EH (cell line): ENCODE measurements around the gene LEFTY1.

Experiments used
- DNase-seq: peaks from one replicate; pipeline ENCODE4 v3.0.0-alpha.2; 2015; ENCODE audit warnings: low read depth

Gene LEFTY1

DNA sequence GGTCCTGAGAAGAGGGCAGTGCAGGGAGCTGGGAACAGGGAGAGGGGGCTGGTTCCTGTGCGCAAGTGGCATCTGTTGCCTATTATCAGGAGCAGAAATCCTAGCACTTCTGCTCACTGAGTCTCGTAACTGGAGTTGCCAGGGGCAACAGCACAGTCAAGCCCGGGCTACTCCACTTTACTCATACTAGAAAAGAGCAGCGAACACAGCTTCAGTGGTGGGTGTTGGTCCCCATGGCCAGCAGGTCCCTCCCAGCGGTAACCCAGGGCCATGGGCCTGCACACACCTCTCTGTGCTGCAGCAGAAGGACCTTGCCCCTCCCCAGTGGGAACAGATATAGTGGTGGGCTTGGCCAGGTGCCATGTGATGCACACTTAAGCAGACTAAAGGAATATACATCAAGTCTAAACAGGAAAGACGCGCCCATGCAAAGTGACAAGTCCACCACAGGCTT, 26.6 kb upstream of the LEFTY1 start:
- no peak for DNase-seq

DNA sequence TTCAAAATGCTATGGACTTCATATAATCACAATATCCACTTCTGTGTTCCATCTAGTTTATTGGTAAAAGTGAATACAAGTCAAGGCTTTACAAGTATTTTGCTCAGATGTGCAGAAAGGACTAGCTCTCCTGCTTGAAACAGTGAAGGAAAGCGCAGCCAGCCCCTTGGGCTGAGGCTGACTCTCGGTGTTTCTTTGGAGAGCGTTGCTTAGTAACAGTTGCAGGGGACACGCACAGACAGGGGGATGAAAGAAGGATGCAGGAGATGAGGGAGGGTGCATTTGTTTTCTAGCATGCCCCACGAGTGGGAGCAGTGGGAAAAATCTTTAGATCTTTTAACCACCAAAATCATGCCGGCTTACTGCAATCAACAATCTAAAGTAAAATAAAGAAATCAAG, 26.0 kb upstream of the LEFTY1 start:
- DNase-seq, result no peak

GRCh38 chr1:225914391-225914790, 25.4 kb upstream of the LEFTY1 start:
- DNase-seq, result no peak

- DNase-seq, result peak; percentile 32
Measured at GRCh38 chr1:225911191-225912130, 22.5 kb upstream of the LEFTY1 start.

- no peak for DNase-seq
Measured at GRCh38 chr1:225909477-225909876, 20.5 kb upstream of the LEFTY1 start.

GRCh38 chr1:225908773-225909172, 19.8 kb upstream of the LEFTY1 start:
- no peak for DNase-seq

DNA sequence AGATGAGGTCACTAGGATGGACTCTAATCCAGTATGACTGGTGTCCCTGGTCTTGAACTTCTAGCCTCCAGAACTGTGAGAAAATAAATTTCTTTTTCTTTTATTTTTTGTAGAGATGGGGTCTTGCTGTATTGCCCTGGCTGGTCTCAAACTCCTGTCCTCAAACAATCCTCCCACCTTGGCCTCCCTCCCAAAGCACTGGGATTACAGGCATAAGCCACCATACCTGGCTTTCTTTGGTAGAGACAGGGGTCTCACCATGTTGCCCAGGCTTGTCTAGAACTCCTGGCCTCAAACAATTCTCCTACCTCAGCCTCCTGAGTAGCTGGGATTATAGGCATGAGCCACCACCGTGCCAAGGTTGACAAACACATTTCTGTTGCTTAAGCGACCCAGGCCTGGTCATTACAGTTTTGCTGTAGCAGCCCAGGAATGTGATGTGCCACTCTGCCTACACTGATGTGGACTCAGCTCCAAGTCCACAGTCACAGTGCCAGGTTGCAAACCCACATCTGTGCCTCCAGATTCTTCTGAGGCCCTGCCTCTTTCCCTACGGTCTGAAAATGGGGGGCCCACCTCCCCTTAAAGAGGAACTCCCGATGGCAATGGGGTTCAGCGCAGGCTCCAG, 19.2 kb upstream of the LEFTY1 start:
- no peak for DNase-seq

- DNase-seq, result no peak
Measured at GRCh38 chr1:225907341-225907740, 18.4 kb upstream of the LEFTY1 start.

GRCh38 chr1:225906467-225906866, 17.5 kb upstream of the LEFTY1 start:
- no peak for DNase-seq

- DNase-seq, result no peak
Measured at GRCh38 chr1:225903623-225904022, 14.7 kb upstream of the LEFTY1 start.

DNA sequence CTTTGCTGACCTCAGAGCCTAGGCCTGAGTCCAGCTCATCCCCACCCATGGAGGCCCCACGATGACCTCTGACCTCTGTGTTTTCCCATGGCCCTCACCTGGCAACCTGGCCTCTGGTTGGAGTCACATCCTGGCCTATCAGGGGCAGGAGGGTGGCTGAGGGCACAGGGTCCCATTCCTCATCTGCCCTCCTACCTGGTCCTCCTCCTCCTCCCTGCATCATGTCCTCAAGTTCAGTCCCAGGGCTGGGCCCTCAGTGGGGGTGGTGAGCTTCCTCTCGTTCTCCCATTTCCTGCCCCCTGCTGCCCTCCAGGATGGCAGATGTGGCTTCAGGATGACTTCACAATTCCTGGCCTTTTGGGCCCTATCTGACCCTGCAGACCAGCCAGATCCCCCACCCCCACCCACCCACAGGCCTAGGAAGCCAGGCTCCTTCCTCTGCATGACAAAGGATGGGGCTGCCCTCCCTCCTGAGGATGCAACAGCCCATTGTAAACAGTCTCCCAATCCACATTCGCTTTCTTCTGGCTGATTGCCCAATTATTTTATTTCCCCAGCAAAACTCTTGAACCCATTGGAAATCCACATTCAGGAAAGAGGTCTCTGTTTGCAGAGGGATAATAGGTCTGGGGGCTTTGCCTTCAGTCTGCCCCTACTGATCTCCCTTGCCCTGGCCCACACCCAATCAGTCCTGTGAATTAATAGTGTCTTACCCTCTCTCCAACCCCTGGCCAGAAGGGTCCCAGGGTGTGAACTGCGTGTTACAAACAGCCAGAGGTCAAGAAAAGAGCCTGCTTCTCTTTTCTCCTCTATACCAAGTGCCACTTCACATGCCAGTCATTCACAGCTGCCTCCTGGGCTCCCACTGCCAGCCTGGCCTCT, 10.3 kb upstream of the LEFTY1 start:
- no peak for DNase-seq

- no peak for DNase-seq
Measured at GRCh38 chr1:225897595-225898514, 8.9 kb upstream of the LEFTY1 start.

DNA sequence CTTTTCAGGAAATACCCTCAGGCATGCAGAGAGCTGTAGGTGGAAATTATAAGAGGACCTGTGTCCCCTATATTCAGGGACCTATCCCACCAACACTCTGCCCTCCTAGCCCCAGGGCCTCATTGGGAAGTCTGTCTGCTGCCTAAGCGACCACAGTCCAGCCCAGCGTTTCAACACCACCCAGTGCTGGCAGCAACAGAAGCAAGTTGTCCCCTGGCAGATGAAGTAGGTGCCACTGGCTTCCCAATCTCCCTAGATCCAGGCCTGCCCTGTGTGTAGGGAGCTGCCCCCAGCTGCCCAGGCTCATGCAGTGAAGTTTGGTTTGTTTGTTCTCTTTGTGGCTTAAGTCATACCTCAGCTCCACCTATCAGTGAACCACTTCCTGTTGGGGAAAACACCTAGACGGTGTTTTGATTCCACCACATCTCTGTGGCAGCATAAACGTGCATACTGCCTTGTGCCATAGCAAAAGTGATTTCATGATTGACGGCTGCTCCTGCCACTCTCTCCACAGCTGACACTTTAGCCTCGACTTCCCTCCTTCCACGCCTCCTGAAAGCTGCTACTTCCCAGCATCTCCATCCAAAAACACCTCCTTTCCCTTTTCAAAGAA, 8.1 kb upstream of the LEFTY1 start:
- DNase-seq, result no peak

DNA sequence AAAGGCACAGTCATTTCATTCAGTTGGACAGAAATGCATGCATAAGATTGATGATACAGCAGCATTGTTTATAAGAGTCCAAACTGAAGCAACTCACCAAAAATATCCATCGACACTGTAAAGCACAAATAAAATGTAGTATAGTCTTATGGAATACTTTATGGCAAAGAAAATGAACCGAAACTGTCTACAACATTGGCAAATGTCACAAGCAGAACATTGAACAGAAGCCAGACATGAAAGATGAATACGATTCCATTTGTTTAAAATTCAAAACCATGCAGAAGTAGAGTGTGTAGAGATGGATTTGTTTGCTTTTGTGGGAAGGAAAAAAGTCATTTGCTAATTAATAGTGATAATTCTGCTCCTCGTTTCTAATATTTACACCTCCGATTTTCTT, 7.5 kb upstream of the LEFTY1 start:
- no peak for DNase-seq

DNA sequence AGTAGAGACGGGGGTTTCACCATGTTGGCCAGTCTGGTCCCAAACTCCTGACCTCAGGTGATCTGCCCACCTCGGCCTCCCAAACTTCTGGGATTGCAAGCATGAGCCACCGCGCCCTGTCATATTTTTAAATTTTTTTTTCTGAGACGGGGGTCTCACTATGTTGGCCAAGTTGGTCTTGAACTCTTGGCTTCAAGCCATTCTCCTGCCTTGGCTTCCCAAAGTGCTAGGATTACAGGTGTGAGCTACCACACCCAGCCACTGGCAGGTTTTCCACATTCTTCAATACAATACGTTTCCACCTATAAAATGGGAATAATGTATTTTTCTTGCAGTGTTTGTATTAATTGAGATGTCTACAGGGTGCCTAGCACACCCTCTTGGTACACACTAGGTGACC, 3.4 kb upstream of the LEFTY1 start:
- DNase-seq, result no peak

DNA sequence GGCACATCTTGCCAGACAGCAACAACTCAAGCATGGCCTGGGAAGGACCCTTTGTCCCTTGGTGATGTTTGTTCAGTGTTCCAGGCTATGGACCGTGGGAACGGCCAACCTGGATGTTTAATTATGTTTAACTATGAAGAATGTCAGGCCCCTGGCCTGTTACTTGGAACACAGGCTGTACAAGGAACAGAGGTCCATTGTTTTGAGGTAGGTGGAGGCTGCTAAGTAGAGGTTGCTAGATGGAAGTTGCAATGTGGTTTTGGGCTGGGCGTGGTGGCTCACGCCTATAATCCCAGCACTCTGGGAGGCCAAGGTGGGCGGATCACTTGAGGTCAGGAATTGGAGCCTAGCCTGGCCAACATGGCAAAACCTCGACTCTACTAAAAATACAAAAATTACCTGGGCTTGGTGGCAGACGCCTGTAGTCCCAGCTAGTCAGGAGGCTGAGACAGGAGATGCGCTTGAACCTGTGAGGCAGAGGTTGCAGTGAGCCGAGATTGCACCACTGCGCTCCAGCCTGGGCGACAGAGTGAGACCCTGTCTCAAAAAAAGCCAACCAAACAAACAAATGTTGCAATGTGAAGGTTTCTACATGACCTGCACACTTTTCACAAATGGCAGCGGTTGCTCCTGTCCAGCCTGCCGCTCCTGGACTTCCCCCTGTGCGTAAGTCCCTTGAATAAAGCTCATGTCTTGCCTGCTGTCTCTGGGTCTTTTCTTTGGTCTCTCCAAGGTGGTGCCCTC, 2.5 kb upstream of the LEFTY1 start:
- DNase-seq, result no peak

- no peak for DNase-seq
Measured at GRCh38 chr1:225890346-225891228, 1.6 kb upstream of the LEFTY1 start.

DNA sequence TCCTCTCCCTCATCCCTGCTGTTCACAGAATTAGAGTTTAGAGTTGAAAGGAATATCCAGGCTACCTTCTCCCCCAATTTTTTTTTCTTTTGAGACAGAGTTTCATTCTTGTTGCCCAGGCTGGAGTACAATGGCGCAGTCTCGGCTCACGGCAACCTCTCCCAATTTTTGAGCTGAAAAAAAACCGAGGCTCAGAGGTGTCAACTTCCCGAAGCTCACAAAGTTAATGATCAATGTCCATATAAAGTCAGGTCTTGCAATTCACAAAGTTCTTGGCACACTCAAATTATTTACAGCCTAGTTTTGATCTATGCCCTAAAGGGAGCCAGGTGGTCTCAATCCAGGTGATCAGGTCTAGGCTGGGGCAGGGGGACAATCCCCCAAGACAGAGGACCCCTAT, 797 bp upstream of the LEFTY1 start:
- DNase-seq, result no peak

GRCh38 chr1:225888289-225888897, 553 bp downstream of the LEFTY1 start:
- DNase-seq, result no peak
